Ishikawa (cell line): Measurements from ENCODE around the gene RBM4.

ENCODE experiments used
- FOXM1 ChIP-seq: IDR thresholded peaks from 2 replicates; pipeline ENCODE4 v1.6.1; 2012; ENCODE audit warnings: low read depth, borderline replicate concordance
- YY1 ChIP-seq: IDR thresholded peaks from 2 replicates; pipeline ENCODE4 v1.6.1; 2012; ENCODE audit warnings: low read depth

GRCh38 chr11:66604155-66604554 is 34.3 kb upstream of the RBM4 start:
- no peak for TF ChIP-seq FOXM1
- no peak for TF ChIP-seq YY1
